ENCODE data around the gene EEF1AKMT4. TPM values are rescaled to one million over a fixed set of nuclear protein-coding genes. Genes with fewer than 3 reads are reported as not detected.

EEF1AKMT4 gene
- total and polyA plus RNA-seq, 2 experiments from 2014 or later = 4.3 to 10.6 TPM

DNA sequence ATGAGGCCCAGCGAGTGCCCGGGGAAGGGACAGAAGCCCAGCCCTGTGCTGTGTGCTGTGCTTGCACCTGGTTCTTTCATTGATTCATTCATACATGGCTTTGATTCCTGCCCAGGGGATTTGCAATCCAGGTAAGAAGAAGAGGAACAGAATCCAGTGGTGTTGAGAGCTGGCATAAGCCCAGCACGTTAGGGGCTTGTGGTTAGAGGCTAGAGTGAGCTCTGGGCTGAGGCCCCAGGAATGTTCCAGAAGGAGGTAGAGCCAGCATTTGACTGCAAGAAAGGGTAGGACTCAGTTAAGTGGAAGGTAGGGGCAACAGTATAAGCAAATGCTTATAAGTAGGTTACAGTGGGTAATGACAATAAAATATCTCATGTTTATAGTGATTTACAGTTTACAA, 17.8 kb upstream of the EEF1AKMT4 start:
- H3K27me3 ChIP-seq = peaks cover 86% of the 10 kb centered on the region
- TF ChIP-seq, protein P1, sequence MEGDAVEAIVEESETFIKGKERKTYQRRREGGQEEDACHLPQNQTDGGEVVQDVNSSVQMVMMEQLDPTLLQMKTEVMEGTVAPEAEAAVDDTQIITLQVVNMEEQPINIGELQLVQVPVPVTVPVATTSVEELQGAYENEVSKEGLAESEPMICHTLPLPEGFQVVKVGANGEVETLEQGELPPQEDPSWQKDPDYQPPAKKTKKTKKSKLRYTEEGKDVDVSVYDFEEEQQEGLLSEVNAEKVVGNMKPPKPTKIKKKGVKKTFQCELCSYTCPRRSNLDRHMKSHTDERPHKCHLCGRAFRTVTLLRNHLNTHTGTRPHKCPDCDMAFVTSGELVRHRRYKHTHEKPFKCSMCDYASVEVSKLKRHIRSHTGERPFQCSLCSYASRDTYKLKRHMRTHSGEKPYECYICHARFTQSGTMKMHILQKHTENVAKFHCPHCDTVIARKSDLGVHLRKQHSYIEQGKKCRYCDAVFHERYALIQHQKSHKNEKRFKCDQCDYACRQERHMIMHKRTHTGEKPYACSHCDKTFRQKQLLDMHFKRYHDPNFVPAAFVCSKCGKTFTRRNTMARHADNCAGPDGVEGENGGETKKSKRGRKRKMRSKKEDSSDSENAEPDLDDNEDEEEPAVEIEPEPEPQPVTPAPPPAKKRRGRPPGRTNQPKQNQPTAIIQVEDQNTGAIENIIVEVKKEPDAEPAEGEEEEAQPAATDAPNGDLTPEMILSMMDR (IDR thresholded peaks at IDR 0.05; ENCODE audit: low read depth, low read length) = no peak

DNA sequence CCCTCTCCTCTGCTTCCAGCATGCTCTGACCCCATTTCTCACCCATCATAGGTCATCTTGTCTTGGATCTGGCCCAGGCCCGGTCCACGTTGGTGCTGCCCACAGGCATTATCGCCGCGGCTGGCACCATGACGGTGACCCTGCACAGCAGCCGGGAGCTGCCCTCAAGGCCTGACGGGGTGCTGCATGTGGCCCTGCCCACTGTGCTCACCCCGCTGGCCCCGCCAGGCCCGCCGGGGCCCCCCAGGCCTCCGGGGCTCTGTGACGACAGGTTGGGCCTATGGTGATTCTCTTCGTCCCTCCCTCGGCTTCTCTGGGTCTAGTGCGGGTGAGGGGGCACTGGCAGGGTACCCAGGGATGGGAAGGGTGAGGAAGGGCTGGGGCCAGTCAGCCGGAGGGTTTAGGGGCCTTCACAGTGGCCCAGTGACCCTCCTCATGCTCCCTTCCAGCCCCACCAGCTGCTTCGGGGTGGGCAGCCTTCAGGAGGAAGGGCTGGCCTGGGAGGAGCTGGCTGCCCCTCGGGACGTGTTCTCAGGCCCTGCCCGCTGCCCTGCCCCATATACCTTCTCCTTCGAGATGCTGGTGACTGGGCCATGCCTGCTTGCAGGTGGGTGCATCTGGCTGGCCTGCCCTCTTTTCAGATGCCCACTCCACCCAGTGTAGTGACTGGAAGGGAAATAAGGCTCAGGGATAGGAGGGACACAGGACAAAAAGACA, 16.2 kb upstream of the EEF1AKMT4 start:
- Histone ChIP-seq H3K27me3 (peaks cover 75% of the 10 kb centered on the region), H3K4me3 (no peak overlapping the region), H3K9me3 (ENCODE audit: low read depth) (no peaks in the 10 kb centered on the region), H3K27ac (no peak overlapping the region), H3K36me3 (no peaks in the 10 kb centered on the region), H3K4me1 (ENCODE audit: low read depth) (no peaks in the 10 kb centered on the region)
- no peak for DNase-seq (ENCODE audit: low read depth in 1 of 2, low spot score in 1 of 2)
- TF ChIP-seq, protein P1 (IDR thresholded peaks at IDR 0.05; ENCODE audit: low read depth, low read length) = no peak

More for the DNA sequence above, 17.8 kb upstream of the EEF1AKMT4 start:
- no peaks in the 10 kb centered on the region for H3K36me3 ChIP-seq
- H3K4me3 ChIP-seq = no peak overlapping the region
- no peaks in the 10 kb centered on the region for H3K9me3 ChIP-seq (ENCODE audit: low read depth)
- DNase-seq (ENCODE audit: low read depth in 1 of 2, low spot score in 1 of 2) = peak in 1 of 2 donors; percentile 23
- no peaks in the 10 kb centered on the region for H3K4me1 ChIP-seq (ENCODE audit: low read depth)
- H3K27ac ChIP-seq = no peak overlapping the region

DNA sequence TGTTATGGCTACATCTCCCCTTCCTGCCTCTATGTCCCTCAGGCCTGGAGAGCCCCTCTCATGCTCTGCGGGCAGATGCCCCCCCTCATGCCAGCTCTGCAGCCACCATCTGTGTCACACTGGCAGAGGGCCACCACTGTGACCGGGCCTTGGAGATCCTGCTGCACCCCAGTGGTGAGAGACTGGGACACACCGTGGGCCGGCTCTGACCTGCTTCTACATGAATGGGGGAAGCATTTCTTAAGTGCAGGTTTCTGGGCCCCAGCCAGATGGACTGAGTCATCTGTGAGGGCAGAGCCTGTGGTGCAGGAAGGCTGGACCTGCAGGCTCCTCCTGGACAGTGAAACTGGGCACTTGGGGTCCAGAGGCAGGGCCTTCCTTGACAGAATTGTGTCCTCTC, 15.2 kb upstream of the EEF1AKMT4 start:
- no peaks in the 10 kb centered on the region for H3K4me1 ChIP-seq (ENCODE audit: low read depth)
- DNase-seq (ENCODE audit: low read depth in 1 of 2, low spot score in 1 of 2) = peak in 1 of 2 donors; percentile 87
- TF ChIP-seq, protein P1 (IDR thresholded peaks at IDR 0.05; ENCODE audit: low read depth, low read length) = no peak
- no peaks in the 10 kb centered on the region for H3K9me3 ChIP-seq (ENCODE audit: low read depth)
- no peak overlapping the region for H3K4me3 ChIP-seq
- H3K36me3 ChIP-seq = no peaks in the 10 kb centered on the region
- no peak overlapping the region for H3K27ac ChIP-seq
- H3K27me3 ChIP-seq = peaks cover 72% of the 10 kb centered on the region

DNA sequence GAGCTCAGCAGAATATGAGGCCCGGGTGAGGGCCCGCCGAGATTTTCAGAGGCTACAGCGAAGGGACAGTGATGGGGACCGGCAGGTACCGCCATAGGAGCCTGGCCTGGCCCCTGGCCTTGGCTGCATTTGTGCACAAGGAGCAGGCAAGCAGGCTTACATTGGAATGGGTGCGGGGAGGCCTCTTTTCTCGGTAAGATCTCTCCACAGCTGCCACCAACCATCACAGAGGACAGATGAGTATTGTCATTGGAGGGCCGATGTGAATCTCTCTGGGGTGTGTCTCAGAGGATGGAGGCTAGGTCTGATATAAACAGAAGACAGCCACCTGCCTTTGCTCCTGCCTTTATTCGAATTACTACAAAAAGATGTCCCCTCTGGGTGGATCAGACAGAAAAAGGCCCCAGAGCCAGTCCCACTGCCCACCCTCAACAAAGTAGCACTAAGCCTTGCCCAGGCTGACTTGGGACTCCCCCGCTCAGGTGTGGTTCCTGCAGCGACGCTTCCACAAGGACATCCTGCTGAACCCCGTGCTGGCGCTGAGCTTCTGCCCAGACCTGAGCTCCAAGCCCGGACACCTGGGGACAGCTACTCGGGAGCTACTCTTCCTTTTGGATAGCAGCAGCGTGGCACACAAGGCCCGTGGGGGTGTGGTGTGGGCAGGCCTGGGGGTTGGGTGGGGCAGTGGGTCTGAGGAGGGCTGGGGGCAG, 14.6 kb upstream of the EEF1AKMT4 start:
- no peaks in the 10 kb centered on the region for H3K36me3 ChIP-seq
- TF ChIP-seq, protein P1 (IDR thresholded peaks at IDR 0.05; ENCODE audit: low read depth, low read length) = no peak
- H3K27ac ChIP-seq = no peak overlapping the region
- H3K4me1 ChIP-seq (ENCODE audit: low read depth) = no peaks in the 10 kb centered on the region
- H3K4me3 ChIP-seq = no peak overlapping the region
- H3K27me3 ChIP-seq = peaks cover 71% of the 10 kb centered on the region
- no peak for DNase-seq (ENCODE audit: low read depth in 1 of 2, low spot score in 1 of 2)
- no peaks in the 10 kb centered on the region for H3K9me3 ChIP-seq (ENCODE audit: low read depth)

DNA sequence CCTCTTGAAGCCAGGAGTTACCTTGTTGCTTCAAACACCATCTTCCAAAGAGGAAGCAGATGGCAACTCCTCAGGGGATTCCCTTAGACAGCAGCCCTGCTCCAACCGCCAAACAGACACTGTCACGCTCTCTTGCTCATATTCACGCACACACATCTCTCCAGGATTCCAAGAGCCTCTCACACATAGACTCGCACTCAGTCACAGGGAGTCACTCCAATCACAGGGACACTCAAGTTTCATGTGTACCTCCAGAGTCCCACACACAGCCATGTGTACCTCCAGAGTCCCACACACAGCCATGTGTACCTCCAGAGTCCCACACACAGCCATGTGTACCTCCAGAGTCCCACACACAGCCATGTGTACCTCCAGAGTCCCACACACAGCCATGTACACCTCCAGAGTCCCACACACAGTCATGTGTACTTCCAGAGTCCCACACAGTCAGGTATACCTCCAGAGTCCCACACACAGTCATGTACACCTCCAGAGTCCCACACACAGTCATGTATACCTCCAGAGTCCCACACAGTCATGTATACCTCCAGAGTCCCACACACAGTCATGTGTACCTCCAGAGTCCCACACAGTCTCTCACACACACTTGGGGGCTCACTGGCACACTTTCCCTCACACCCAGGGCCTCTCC, 14.0 kb upstream of the EEF1AKMT4 start:
- TF ChIP-seq, protein P1 (IDR thresholded peaks at IDR 0.05; ENCODE audit: low read depth, low read length) = no peak
- no peak overlapping the region for H3K27ac ChIP-seq
- no peak for DNase-seq (ENCODE audit: low read depth in 1 of 2, low spot score in 1 of 2)
- H3K4me3 ChIP-seq = no peak overlapping the region
- no peaks in the 10 kb centered on the region for H3K36me3 ChIP-seq
- no peaks in the 10 kb centered on the region for H3K4me1 ChIP-seq (ENCODE audit: low read depth)
- H3K9me3 ChIP-seq (ENCODE audit: low read depth) = no peaks in the 10 kb centered on the region
- H3K27me3 ChIP-seq = peaks cover 65% of the 10 kb centered on the region

All from cardiac muscle cell (in vitro differentiated cells and primary cell).